ENCODE data around the gene PRRX2. TPM values are rescaled to one million over a fixed set of nuclear protein-coding genes. Genes with fewer than 3 reads are reported as not detected.

PRRX2 gene
- total and polyA plus RNA-seq, 9 of the 15 experiments (the other 6 are each of a cell fraction or from before 2014, with no cell fraction given) = 0.21 TPM; not detected in 8

- no peak for TF ChIP-seq NR2C1 (IDR thresholded peaks at IDR 0.05)
- no peak for TF ChIP-seq NR2C1 (tag; IDR thresholded peaks at IDR 0.05)
- TF ChIP-seq MTA3 (IDR thresholded peaks at IDR 0.05; ENCODE audit: borderline replicate concordance) = peak; percentile 96; the same call in 1 of the 2 replicates
- TF ChIP-seq IRF2 (CRISPR knock-in tag; IDR thresholded peaks at IDR 0.05) = no peak
- peak; percentile 96 for TF ChIP-seq PCBP1 (IDR thresholded peaks at IDR 0.05; ENCODE audit: low read depth, low read length, poor library complexity, severe bottlenecking)
- TF ChIP-seq ATF7 (IDR thresholded peaks at IDR 0.05) = peak; percentile 92
- TF ChIP-seq ELK3 (CRISPR knock-in tag; IDR thresholded peaks at IDR 0.05) = no peak
- TF ChIP-seq, protein P1, sequence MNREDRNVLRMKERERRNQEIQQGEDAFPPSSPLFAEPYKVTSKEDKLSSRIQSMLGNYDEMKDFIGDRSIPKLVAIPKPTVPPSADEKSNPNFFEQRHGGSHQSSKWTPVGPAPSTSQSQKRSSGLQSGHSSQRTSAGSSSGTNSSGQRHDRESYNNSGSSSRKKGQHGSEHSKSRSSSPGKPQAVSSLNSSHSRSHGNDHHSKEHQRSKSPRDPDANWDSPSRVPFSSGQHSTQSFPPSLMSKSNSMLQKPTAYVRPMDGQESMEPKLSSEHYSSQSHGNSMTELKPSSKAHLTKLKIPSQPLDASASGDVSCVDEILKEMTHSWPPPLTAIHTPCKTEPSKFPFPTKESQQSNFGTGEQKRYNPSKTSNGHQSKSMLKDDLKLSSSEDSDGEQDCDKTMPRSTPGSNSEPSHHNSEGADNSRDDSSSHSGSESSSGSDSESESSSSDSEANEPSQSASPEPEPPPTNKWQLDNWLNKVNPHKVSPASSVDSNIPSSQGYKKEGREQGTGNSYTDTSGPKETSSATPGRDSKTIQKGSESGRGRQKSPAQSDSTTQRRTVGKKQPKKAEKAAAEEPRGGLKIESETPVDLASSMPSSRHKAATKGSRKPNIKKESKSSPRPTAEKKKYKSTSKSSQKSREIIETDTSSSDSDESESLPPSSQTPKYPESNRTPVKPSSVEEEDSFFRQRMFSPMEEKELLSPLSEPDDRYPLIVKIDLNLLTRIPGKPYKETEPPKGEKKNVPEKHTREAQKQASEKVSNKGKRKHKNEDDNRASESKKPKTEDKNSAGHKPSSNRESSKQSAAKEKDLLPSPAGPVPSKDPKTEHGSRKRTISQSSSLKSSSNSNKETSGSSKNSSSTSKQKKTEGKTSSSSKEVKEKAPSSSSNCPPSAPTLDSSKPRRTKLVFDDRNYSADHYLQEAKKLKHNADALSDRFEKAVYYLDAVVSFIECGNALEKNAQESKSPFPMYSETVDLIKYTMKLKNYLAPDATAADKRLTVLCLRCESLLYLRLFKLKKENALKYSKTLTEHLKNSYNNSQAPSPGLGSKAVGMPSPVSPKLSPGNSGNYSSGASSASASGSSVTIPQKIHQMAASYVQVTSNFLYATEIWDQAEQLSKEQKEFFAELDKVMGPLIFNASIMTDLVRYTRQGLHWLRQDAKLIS (CRISPR knock-in tag; IDR thresholded peaks at IDR 0.05) = peak; percentile 50; the same call in 1 of the 2 replicates
- peak; percentile 67 for TF ChIP-seq TBP (optimal IDR thresholded peaks at IDR 0.05; ENCODE audit: low read depth, low read length)
- no peak for TF ChIP-seq SRSF3 (IDR thresholded peaks at IDR 0.05; ENCODE audit: insufficient read depth, low read length)
- TF ChIP-seq, protein P2, sequence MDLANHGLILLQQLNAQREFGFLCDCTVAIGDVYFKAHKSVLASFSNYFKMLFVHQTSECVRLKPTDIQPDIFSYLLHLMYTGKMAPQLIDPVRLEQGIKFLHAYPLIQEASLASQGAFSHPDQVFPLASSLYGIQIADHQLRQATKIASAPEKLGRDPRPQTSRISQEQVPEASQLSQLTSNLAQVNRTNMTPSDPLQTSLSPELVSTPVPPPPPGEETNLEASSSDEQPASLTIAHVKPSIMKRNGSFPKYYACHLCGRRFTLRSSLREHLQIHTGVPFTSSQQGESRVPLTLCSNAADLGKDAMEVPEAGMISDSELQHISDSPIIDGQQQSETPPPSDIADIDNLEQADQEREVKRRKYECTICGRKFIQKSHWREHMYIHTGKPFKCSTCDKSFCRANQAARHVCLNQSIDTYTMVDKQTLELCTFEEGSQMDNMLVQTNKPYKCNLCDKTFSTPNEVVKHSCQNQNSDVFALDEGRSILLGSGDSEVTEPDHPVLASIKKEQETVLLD (IDR thresholded peaks at IDR 0.05) = peak; percentile 80
- no peak for TF ChIP-seq PRPF4 (IDR thresholded peaks at IDR 0.05; ENCODE audit: insufficient read depth, low read depth, low read length, poor library complexity, severe bottlenecking)
- TF ChIP-seq YBX1 (IDR thresholded peaks at IDR 0.05) = no peak
- TF ChIP-seq, protein P3, sequence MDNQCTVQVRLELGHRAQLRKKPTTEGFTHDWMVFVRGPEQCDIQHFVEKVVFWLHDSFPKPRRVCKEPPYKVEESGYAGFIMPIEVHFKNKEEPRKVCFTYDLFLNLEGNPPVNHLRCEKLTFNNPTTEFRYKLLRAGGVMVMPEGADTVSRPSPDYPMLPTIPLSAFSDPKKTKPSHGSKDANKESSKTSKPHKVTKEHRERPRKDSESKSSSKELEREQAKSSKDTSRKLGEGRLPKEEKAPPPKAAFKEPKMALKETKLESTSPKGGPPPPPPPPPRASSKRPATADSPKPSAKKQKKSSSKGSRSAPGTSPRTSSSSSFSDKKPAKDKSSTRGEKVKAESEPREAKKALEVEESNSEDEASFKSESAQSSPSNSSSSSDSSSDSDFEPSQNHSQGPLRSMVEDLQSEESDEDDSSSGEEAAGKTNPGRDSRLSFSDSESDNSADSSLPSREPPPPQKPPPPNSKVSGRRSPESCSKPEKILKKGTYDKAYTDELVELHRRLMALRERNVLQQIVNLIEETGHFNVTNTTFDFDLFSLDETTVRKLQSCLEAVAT (IDR thresholded peaks at IDR 0.05) = peak in 1 of 2 experiments; percentile 38; a peak in 2 of 4 replicates
- no peak for TF ChIP-seq DACH1 (IDR thresholded peaks at IDR 0.05; ENCODE audit: partially characterized antibody)
- TF ChIP-seq FOSL1 (tag; conservative IDR thresholded peaks at IDR 0.05) = peak; percentile 38; the same call in 1 of the 2 replicates
- TF ChIP-seq NR4A1 (CRISPR knock-in tag; IDR thresholded peaks at IDR 0.05) = peak; percentile 59; the same call in 1 of the 2 replicates
- 0 out of 2 replicates have a peak, but pooled peaks have one; percentile 63 for TF ChIP-seq NR4A1 (tag; IDR thresholded peaks at IDR 0.05)
- TF ChIP-seq ZNF253 (CRISPR knock-in tag; conservative IDR thresholded peaks at IDR 0.05) = no peak
These were observed 72.2 kb downstream of the PRRX2 start (continued) for GRCh38 chr9:129737479-129738274.

All from K562 (cell line).